Measurements from ENCODE around the gene ANKAR. TPM values are rescaled to one million over a fixed set of nuclear protein-coding genes. Genes with fewer than 3 reads are reported as not detected.
A peak's percentile ranks its signal among the peaks of the same experiment; 100 is the strongest.

The ANKAR gene
- total RNA-seq, 3 donors from 2014 or later = 11.5 to 22.1 (median 21.1) TPM

DNA sequence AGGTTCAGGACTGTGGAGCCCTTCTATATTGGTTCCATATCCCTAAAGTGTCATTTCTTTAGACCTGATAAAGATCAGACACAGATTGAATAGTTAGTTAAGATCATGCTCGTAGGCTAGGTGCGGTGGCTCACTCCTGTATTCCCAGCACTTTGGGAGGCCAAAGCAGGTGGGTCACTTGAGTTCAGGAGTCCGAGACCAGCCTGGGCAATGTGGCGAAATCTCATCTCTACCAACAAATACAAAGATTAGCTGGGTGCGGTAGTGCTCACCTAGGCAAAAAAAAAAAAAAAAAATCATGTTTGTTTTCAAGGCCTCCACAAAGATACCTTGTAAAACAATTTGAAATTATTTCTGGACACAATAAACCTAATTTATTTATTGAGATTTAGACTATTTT, 4.6 kb upstream of the ANKAR start:
- intact Hi-C loops (cut with DNase I; ENCODE audit: low total_unique reads) = no loop called here
- Histone ChIP-seq H3K27ac (no peak overlapping the region), H3K9me3 (no peaks in the 10 kb centered on the region), H3K4me1 (no peaks in the 10 kb centered on the region), H3K36me3 (no peaks in the 10 kb centered on the region), H3K4me3 (no peak overlapping the region), H3K27me3 (no peaks in the 10 kb centered on the region)
- DNase-seq (ENCODE audit: low spot score in 2 of 2) = no peak
- no peak for TF ChIP-seq POLR2A (IDR thresholded peaks at IDR 0.05)
- TF ChIP-seq, protein P1, sequence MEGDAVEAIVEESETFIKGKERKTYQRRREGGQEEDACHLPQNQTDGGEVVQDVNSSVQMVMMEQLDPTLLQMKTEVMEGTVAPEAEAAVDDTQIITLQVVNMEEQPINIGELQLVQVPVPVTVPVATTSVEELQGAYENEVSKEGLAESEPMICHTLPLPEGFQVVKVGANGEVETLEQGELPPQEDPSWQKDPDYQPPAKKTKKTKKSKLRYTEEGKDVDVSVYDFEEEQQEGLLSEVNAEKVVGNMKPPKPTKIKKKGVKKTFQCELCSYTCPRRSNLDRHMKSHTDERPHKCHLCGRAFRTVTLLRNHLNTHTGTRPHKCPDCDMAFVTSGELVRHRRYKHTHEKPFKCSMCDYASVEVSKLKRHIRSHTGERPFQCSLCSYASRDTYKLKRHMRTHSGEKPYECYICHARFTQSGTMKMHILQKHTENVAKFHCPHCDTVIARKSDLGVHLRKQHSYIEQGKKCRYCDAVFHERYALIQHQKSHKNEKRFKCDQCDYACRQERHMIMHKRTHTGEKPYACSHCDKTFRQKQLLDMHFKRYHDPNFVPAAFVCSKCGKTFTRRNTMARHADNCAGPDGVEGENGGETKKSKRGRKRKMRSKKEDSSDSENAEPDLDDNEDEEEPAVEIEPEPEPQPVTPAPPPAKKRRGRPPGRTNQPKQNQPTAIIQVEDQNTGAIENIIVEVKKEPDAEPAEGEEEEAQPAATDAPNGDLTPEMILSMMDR (IDR thresholded peaks at IDR 0.05) = no peak
- TF ChIP-seq POLR2AphosphoS5 (IDR thresholded peaks at IDR 0.05) = no peak

DNA sequence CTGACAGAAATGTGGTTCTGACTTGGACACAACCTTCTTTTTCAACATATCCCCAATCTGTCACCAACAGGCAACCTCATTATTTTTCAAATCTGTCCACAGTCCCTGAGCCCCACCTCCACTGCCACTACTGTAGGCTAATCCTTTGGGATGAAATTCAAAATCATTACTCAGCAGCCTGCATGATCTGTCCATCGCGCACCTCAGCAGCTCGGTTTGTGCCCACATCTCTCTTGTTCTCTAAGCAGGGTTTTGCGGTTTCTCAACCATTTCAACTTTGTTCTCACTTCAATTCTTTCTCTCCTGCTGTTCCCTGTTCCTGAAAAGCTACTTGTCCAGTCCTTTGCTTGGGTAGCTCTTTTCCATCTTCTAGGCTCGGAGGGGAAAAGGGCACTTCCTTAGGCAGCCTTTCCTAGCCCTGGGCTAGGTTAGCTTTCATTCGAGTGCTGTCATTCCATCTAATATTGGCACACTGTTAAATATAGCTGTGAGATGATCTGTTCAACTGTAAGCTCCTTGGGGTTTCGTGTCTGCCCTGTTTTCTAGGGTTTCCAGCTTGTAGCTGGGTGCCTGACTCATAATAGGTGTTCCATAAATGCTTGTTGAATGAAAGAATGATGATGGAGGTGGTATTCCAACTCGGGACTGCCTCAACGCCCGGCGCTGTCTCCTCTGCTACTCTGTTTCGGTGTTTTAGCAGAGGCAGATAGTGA, 653 bp upstream of the ANKAR start:
- intact Hi-C loops (cut with DNase I; ENCODE audit: low total_unique reads) = no loop called here
- no peaks in the 10 kb centered on the region for H3K27me3 ChIP-seq
- H3K4me3 ChIP-seq = peak overlapping the region; percentile 62 to 78 (median 63)
- H3K4me1 ChIP-seq = no peaks in the 10 kb centered on the region
- no peak for DNase-seq (ENCODE audit: low spot score in 2 of 2)
- no peaks in the 10 kb centered on the region for H3K9me3 ChIP-seq
- peak overlapping the region; percentile 96 to 97 for H3K27ac ChIP-seq
- TF ChIP-seq, protein P1 (IDR thresholded peaks at IDR 0.05) = no peak
- TF ChIP-seq POLR2AphosphoS5 (IDR thresholded peaks at IDR 0.05) = no peak
- no peak for TF ChIP-seq POLR2A (IDR thresholded peaks at IDR 0.05)
- H3K36me3 ChIP-seq = no peaks in the 10 kb centered on the region

DNA sequence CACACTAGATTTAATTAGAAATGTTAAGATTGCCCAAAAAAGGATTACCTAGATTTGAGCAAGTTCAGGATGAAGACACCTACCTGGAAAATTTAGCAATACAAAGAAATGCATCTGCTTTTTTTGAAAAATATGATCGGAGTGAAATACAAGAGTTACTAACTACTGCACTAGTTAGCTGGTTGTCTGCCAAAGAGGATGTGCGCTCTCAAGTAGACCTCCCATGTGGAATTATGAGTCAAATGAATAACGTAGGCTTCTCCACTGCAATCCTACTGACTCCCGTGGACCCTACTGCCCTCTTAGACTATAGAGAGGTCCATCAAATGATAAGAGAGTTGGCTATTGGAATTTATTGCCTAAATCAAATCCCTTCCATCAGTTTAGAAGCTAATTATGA, 2.0 kb downstream of the ANKAR start:
- intact Hi-C loops (cut with DNase I; ENCODE audit: low total_unique reads) = no loop called here

GRCh38 chr2:189679226-189679625, 4.8 kb downstream of the ANKAR start:
- H3K36me3 ChIP-seq = no peaks in the 10 kb centered on the region
- no peak overlapping the region for H3K27ac ChIP-seq
- no peak overlapping the region for H3K4me3 ChIP-seq
- H3K9me3 ChIP-seq = no peaks in the 10 kb centered on the region
- no peaks in the 10 kb centered on the region for H3K27me3 ChIP-seq
- intact Hi-C loops (cut with DNase I; ENCODE audit: low total_unique reads) = no loop called here
- H3K4me1 ChIP-seq = no peaks in the 10 kb centered on the region
- TF ChIP-seq POLR2AphosphoS5 (IDR thresholded peaks at IDR 0.05) (no peak), POLR2A (IDR thresholded peaks at IDR 0.05) (no peak)
- TF ChIP-seq, protein P1 (IDR thresholded peaks at IDR 0.05) = no peak
- DNase-seq (ENCODE audit: low spot score in 2 of 2) = no peak

More for the DNA sequence above, 2.0 kb downstream of the ANKAR start:
- Histone ChIP-seq H3K27ac (no peak overlapping the region), H3K4me1 (no peaks in the 10 kb centered on the region), H3K36me3 (no peaks in the 10 kb centered on the region), H3K9me3 (no peaks in the 10 kb centered on the region), H3K27me3 (no peaks in the 10 kb centered on the region), H3K4me3 (no peak overlapping the region)
- DNase-seq (ENCODE audit: low spot score in 2 of 2) = no peak
- TF ChIP-seq POLR2A (IDR thresholded peaks at IDR 0.05) (no peak), POLR2AphosphoS5 (IDR thresholded peaks at IDR 0.05) (no peak)
- TF ChIP-seq, protein P1 (IDR thresholded peaks at IDR 0.05) = no peak

GRCh38 chr2:189681203-189681602, 6.7 kb downstream of the ANKAR start:
- Histone ChIP-seq H3K9me3 (no peaks in the 10 kb centered on the region), H3K27me3 (no peaks in the 10 kb centered on the region), H3K4me1 (no peaks in the 10 kb centered on the region), H3K4me3 (no peak overlapping the region), H3K36me3 (no peaks in the 10 kb centered on the region), H3K27ac (no peak overlapping the region)
- TF ChIP-seq, protein P1 (IDR thresholded peaks at IDR 0.05) = no peak
- TF ChIP-seq POLR2A (IDR thresholded peaks at IDR 0.05) (no peak), POLR2AphosphoS5 (IDR thresholded peaks at IDR 0.05) (no peak)
- DNase-seq (ENCODE audit: low spot score in 2 of 2) = no peak
- intact Hi-C loops (cut with DNase I; ENCODE audit: low total_unique reads) = no loop called here
